Measurements from ENCODE around the gene OPA3.

GRCh38 chr19:45621389-45621788 is 36.8 kb upstream of the OPA3 start:
- TF ChIP-seq CTCF (conservative IDR thresholded peaks at IDR 0.05; ENCODE audit: low read depth in 2 of 2) (no peak), POLR2AphosphoS5 (IDR thresholded peaks at IDR 0.05; ENCODE audit: low read depth) (no peak), EZH2 (IDR thresholded peaks at IDR 0.05; ENCODE audit: low read depth, unreplicated experiment) (no peak), REST (IDR thresholded peaks at IDR 0.05; ENCODE audit: unreplicated experiment) (no peak), NANOG (IDR thresholded peaks at IDR 0.05; ENCODE audit: borderline replicate concordance) (no peak), ETS1 (IDR thresholded peaks at IDR 0.05) (no peak), CREB1 (CRISPR knock-in tag; IDR thresholded peaks at IDR 0.05; ENCODE audit: low read depth) (no peak), EZH2phosphoT487 (IDR thresholded peaks at IDR 0.05; ENCODE audit: unreplicated experiment) (no peak), ZNF462 (CRISPR knock-in tag; IDR thresholded peaks at IDR 0.05) (no peak), STAT1 (IDR thresholded peaks at IDR 0.05; ENCODE audit: unreplicated experiment) (no peak), ZNF331 (CRISPR knock-in tag; IDR thresholded peaks at IDR 0.05; ENCODE audit: low read depth) (no peak), JUNB (IDR thresholded peaks at IDR 0.05; ENCODE audit: unreplicated experiment) (no peak), ZNF114 (CRISPR knock-in tag; IDR thresholded peaks at IDR 0.05) (no peak)

Data from GM23338 (cell line).